SJSA1 (cell line): ENCODE data around the gene DBF4B. TPM values are rescaled to one million over a fixed set of nuclear protein-coding genes. Genes with fewer than 3 reads are reported as not detected.

Experiments used
- DNase-seq, 2 experiments: peaks; one replicate each; pipeline ENCODE4 v3.0.0-alpha.2; 2015 to 2020; ENCODE audit warnings: low spot score in 2 of 2, low read depth in 1 of 2
- H3K27ac ChIP-seq: fragments of 250-450 bp; sonication (Bioruptor Pico); 2 replicates; pipeline ENCODE4 v1.5.1; 2020; ENCODE audit warnings: mild to moderate bottlenecking, moderate library complexity
- H3K27me3 ChIP-seq: fragments of 250-450 bp; sonication (Bioruptor Pico); replicated peaks from 2 replicates; pipeline ENCODE4 v1.5.1; 2020; ENCODE audit warnings: mild to moderate bottlenecking, moderate library complexity
- H3K36me3 ChIP-seq: fragments of 250-450 bp; sonication (Bioruptor Pico); 2 replicates; pipeline ENCODE4 v1.5.1; 2020; ENCODE audit warnings: mild to moderate bottlenecking
- H3K4me1 ChIP-seq: fragments of 250-450 bp; sonication (Bioruptor Pico); replicated peaks from 2 replicates; pipeline ENCODE4 v1.6.1; 2021; ENCODE audit warnings: mild to moderate bottlenecking
- H3K4me3 ChIP-seq: fragments of 250-450 bp; sonication (Bioruptor Pico); 2 replicates; pipeline ENCODE4 v1.5.1; 2020; ENCODE audit warnings: mild to moderate bottlenecking
- H3K9me3 ChIP-seq: fragments of 250-450 bp; sonication (Bioruptor Pico); replicated peaks from 2 replicates; pipeline ENCODE4 v1.5.1; 2020; ENCODE audit warnings: mild to moderate bottlenecking
- total RNA-seq: library from RNA; depleted of rRNA; stranded (reverse); fragments of >200 nt; shearing (Covaris generic); gene quantifications from 2 replicates; pipeline ENCODE4 v1.2.3, GENCODE V29; 2014

The DBF4B gene
- total RNA-seq, 1 experiment from 2014 or later, result 21.0 TPM

DNA sequence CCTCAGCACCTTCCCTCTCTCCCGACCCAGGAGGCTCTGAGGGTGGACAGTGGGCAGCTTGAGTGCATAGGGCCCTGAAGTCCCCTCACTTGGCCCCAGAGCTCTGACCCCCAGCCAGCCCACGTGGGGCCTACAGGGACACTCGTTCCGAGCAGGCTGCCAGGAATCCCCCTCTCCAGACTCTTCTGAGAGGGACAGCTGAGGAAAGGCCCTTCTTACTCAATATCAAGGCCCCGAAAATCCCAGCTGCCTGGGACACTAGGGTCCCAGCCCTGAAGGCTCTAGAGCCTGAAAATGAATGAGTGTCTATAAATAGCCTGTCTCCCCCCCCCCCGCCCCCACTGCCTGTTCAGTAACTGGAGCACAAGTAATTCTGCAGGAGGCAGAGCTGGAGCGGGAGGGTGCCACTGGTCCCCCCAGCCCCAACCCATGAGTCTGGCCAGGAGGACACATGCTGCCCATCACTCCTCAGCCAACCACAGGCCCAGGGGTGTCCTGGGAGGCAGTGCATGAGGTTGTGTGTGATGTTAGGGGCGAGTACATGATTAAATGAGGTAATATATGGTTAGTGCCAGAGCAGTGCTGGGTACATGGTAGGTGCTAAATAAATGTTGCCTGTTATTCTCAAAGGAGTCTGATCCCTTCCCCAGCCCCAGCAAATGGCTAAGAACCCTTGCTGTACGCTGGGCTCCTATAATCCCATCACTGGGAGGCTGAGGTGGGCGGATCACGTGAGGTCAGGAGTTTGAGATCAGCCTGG, 61.9 kb downstream of the DBF4B start:
- H3K4me1 ChIP-seq, result peaks cover 12% of the 10 kb centered on the region
- no peaks in the 10 kb centered on the region for H3K36me3 ChIP-seq
- no peak overlapping the region for H3K4me3 ChIP-seq
- no peak overlapping the region for H3K27ac ChIP-seq
- no peaks in the 10 kb centered on the region for H3K9me3 ChIP-seq
- H3K27me3 ChIP-seq, result peaks cover 23% of the 10 kb centered on the region
- DNase-seq, result no peak

GRCh38 chr17:44772308-44773045, 64.0 kb downstream of the DBF4B start:
- Histone ChIP-seq H3K27me3 (peaks cover 23% of the 10 kb centered on the region), H3K4me1 (peaks cover 18% of the 10 kb centered on the region), H3K27ac (no peak overlapping the region), H3K9me3 (no peaks in the 10 kb centered on the region), H3K36me3 (no peaks in the 10 kb centered on the region), H3K4me3 (no peak overlapping the region)
- DNase-seq, result no peak

- Histone ChIP-seq H3K4me3 (no peak overlapping the region), H3K9me3 (no peaks in the 10 kb centered on the region), H3K27ac (no peak overlapping the region), H3K4me1 (peaks cover 18% of the 10 kb centered on the region), H3K27me3 (peaks cover 23% of the 10 kb centered on the region), H3K36me3 (no peaks in the 10 kb centered on the region)
- no peak for DNase-seq
Observed at GRCh38 chr17:44773140-44773539, 64.7 kb downstream of the DBF4B start.

GRCh38 chr17:44774271-44775135, 66.0 kb downstream of the DBF4B start:
- H3K9me3 ChIP-seq, result no peaks in the 10 kb centered on the region
- DNase-seq, result peak; percentile 90 to 95
- H3K27me3 ChIP-seq, result peaks cover 23% of the 10 kb centered on the region
- H3K4me3 ChIP-seq, result peak overlapping the region; percentile 36
- peaks cover 26% of the 10 kb centered on the region for H3K4me1 ChIP-seq
- no peak overlapping the region for H3K27ac ChIP-seq
- no peaks in the 10 kb centered on the region for H3K36me3 ChIP-seq

- DNase-seq, result peak; percentile 94 to 100
- peaks cover 23% of the 10 kb centered on the region for H3K27me3 ChIP-seq
- no peaks in the 10 kb centered on the region for H3K36me3 ChIP-seq
- H3K4me3 ChIP-seq, result peak overlapping the region; percentile 36
- H3K27ac ChIP-seq, result no peak overlapping the region
- peaks cover 31% of the 10 kb centered on the region for H3K4me1 ChIP-seq
- H3K9me3 ChIP-seq, result no peaks in the 10 kb centered on the region
Observed at GRCh38 chr17:44775136-44775837, 66.8 kb downstream of the DBF4B start.

DNA sequence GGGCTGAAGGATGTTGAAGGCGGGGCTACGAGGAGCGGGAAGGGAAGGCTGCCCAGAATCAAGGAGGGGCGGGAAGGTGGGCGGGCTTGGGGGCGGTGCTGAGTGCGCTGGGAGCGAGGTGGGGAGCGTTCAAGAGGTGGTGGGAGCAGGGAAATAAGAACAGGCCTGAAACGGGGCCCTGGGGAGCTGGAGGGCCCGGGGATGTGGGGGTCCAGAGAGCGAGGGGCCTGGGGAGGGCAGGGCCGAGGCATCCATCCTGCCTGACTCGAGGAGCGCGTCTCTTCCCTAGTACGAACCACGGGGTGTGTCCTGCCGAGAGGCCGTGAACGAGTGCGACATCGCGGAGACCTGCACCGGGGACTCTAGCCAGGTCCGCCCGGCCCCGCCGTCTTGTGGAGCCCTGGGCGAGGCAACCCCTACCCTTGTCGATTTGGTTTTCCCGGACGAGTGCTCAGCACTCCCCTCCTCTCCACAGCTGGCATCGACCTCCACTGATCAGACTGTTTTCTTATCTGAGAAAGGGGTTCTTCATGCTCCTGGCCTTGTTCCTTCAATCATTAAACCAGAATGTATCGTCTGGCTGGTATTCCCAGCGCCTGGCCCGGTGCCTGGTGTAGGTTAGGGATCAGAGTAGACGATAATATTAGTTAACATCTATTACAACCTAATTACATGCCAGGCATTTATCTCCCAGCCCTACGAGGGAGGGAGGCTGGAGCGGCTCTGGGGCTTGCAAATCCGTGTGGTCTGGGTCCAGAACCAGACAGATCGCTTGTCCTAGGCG, 67.6 kb downstream of the DBF4B start:
- no peaks in the 10 kb centered on the region for H3K9me3 ChIP-seq
- no peaks in the 10 kb centered on the region for H3K36me3 ChIP-seq
- peaks cover 31% of the 10 kb centered on the region for H3K4me1 ChIP-seq
- H3K27me3 ChIP-seq, result peaks cover 23% of the 10 kb centered on the region
- H3K27ac ChIP-seq, result no peak overlapping the region
- H3K4me3 ChIP-seq, result peak overlapping the region; percentile 36
- DNase-seq, result peak in 1 of 2 experiments; percentile 46

GRCh38 chr17:44776628-44777393, 68.3 kb downstream of the DBF4B start:
- DNase-seq, result no peak
- H3K4me1 ChIP-seq, result peaks cover 39% of the 10 kb centered on the region
- no peaks in the 10 kb centered on the region for H3K9me3 ChIP-seq
- no peak overlapping the region for H3K4me3 ChIP-seq
- H3K27ac ChIP-seq, result no peak overlapping the region
- no peaks in the 10 kb centered on the region for H3K36me3 ChIP-seq
- H3K27me3 ChIP-seq, result peaks cover 23% of the 10 kb centered on the region

GRCh38 chr17:44777394-44778348, 69.2 kb downstream of the DBF4B start:
- DNase-seq, result no peak
- Histone ChIP-seq H3K27ac (no peak overlapping the region), H3K27me3 (peaks cover 20% of the 10 kb centered on the region), H3K9me3 (no peaks in the 10 kb centered on the region), H3K4me1 (peaks cover 40% of the 10 kb centered on the region), H3K4me3 (no peak overlapping the region), H3K36me3 (no peaks in the 10 kb centered on the region)

DNA sequence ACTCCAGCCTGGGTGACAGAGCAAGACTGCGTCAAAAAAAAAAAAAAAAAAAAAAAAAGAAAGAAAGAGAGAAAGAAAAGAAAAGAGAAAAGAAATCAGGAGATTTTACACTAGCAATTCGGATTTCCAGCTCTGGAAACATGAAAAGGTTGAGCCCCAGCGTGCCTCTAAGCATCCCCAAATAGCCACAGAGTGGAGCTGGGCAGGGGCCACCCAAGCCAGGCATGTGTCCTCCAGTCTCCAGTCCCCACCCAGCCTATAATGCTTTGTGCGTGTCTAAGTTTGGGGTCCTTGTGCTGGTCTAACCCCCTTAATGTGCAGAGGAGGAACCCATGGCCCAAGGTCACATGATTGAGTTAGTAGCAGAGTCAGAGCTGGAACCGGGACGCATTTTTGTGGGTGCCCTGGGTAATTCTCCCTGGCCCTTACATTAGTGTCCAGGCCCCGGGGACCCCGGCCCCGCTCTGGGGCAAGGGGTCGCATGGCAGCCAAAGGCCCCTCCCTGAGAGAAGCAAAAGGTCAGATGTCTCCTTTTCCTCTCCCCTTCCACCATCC, 70.3 kb downstream of the DBF4B start:
- no peak for DNase-seq
- peaks cover 40% of the 10 kb centered on the region for H3K4me1 ChIP-seq
- H3K4me3 ChIP-seq, result peak overlapping the region; percentile 38
- H3K27ac ChIP-seq, result no peak overlapping the region
- H3K27me3 ChIP-seq, result peaks cover 9% of the 10 kb centered on the region
- no peaks in the 10 kb centered on the region for H3K36me3 ChIP-seq
- no peaks in the 10 kb centered on the region for H3K9me3 ChIP-seq

DNA sequence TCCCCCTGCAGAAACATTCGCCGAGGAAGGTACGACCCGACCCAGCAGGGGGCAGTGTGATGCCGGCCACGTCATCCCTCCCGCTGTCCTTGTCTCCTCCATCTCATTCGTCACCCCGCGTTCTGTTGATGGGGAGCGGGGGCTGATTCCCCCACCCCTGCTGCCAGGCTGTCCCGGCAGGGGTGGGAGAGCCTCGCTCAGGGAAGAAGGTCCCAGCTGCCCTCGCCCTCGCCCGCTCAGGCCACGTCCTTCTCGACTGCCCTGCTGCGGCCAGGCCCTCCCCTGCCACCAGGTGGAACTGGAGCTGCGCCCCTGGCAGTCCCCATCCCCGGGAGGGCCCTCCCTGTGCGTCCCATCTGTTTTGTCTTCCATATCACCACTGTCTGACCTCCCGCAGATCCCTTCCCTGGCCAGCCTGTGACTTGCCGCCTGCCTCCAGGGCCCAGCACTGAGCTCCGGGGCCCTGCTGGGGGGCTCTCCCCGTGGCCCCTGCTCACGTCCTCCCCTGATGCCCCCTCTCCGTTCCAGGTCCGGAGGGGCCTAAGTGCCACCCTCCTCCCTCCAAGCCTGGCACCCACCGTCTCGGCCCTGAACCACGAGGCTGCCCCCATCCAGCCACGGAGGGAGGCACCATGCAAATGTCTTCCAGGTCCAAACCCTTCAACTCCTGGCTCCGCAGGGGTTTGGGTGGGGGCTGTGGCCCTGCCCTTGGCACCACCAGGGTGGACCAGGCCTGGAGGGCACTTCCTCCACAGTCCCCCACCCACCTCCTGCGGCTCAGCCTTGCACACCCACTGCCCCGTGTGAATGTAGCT, 71.0 kb downstream of the DBF4B start:
- no peaks in the 10 kb centered on the region for H3K9me3 ChIP-seq
- H3K27me3 ChIP-seq, result peaks cover 2% of the 10 kb centered on the region; the same call in 1 of the 2 replicates
- no peaks in the 10 kb centered on the region for H3K36me3 ChIP-seq
- H3K4me1 ChIP-seq, result peaks cover 37% of the 10 kb centered on the region
- peak overlapping the region; percentile 38 for H3K4me3 ChIP-seq
- H3K27ac ChIP-seq, result peak overlapping the region; percentile 52
- peak; percentile 91 to 96 for DNase-seq
